Measurements from ENCODE around the gene GSPT1. TPM values are rescaled to one million over a fixed set of nuclear protein-coding genes. Genes with fewer than 3 reads are reported as not detected.
"Not testable (repeated sequence)": the region's sequence is repeated elsewhere in the genome, so short reads cannot be mapped to it uniquely, and the experiment has no call there.

The GSPT1 gene
- total and polyA plus RNA-seq, 9 of the 15 experiments (the other 6 are each of a cell fraction or from before 2014, with no cell fraction given), result 63.8 to 269 (median 148) TPM

GRCh38 chr16:11955713-11956123 is 40.0 kb upstream of the GSPT1 start (continued):
- no peak for TF ChIP-seq ZBTB26 (CRISPR knock-in tag; IDR thresholded peaks at IDR 0.05)
- no peak for TF ChIP-seq HBP1 (CRISPR knock-in tag; IDR thresholded peaks at IDR 0.05)
- no peak for TF ChIP-seq HCFC1 (IDR thresholded peaks at IDR 0.05; ENCODE audit: low read depth, low read length)

GRCh38 chr16:11953576-11953975 is 37.8 kb upstream of the GSPT1 start:
- H3K79me2 ChIP-seq (ENCODE audit: control insufficient read depth, insufficient read depth, low read length); H4K20me1 ChIP-seq (replicated peaks; ENCODE audit: control insufficient read depth, insufficient read depth, low read length); H3K9me3 ChIP-seq (replicated peaks; ENCODE audit: control insufficient read depth, insufficient read depth, low read depth, low read length); H3K27ac ChIP-seq (ENCODE audit: extremely low read depth, low read depth, low read length); H3K9ac ChIP-seq (ENCODE audit: insufficient read depth in 1 of 2, low read depth in 2 of 2, low read length in 2 of 2); intact Hi-C loops (cut with micrococcal nuclease); H2AFZ ChIP-seq (ENCODE audit: low read depth, low read length); H3K36me3 ChIP-seq (ENCODE audit: control insufficient read depth, insufficient read depth, low read length); DNase-seq (ENCODE audit: extremely low read depth in 1 of 4, low spot score in 3 of 4); H3K4me2 ChIP-seq (ENCODE audit: insufficient read depth, low read length); in situ Hi-C loops (cut with MboI); ATAC-seq; H3K4me1 ChIP-seq (replicated peaks in 1 of 2; ENCODE audit: control insufficient read depth in 2 of 2, insufficient read depth in 2 of 2, low read length in 2 of 2); CTCF ChIA-PET (ENCODE audit: low intra/inter-chr PET ratio); FAIRE-seq; H3K27me3 ChIP-seq (ENCODE audit: control insufficient read depth in 2 of 2, insufficient read depth in 2 of 2, low read length in 2 of 2); BruUV-seq (replicated peaks); H3K4me3 ChIP-seq; POLR2A ChIA-PET; H3K9me1 ChIP-seq (ENCODE audit: control insufficient read depth, insufficient read depth, low read length): not testable (repeated sequence)
- WGBS (ENCODE audit: insufficient coverage, low coverage, missing lambda C conversion rate), result 58% methylated on average over 7 of the region's 8 CpGs

Measured in K562 (cell line).